DMS153 treated with DMSO at 0.1 percent for 48 hours (cell line): Measurements from ENCODE around the gene POGLUT2.
A peak's percentile ranks its signal among the peaks of the same experiment; 100 is the strongest.
"Not testable (repeated sequence)": the region's sequence is repeated elsewhere in the genome, so short reads cannot be mapped to it uniquely, and the experiment has no call there.

Experiments used
- DNase-seq: peaks from one replicate; lab custom pipeline; 2025; ENCODE audit not compliant: unreplicated experiment; lab: John Stamatoyannopoulos, UW

POGLUT2 gene

GRCh38 chr13:102807699-102808098, 8.9 kb upstream of the POGLUT2 start:
- no peak for DNase-seq

GRCh38 chr13:102805680-102806079, 6.9 kb upstream of the POGLUT2 start:
- DNase-seq: no peak

GRCh38 chr13:102800145-102801041, 1.6 kb upstream of the POGLUT2 start:
- peak; percentile 53 for DNase-seq

- no peak for DNase-seq
Observed at GRCh38 chr13:102799426-102800144, 809 bp upstream of the POGLUT2 start.

- DNase-seq: no peak
Observed at GRCh38 chr13:102793611-102794355, 5.0 kb downstream of the POGLUT2 start.

- DNase-seq: no peak
Observed at GRCh38 chr13:102792396-102792795, 6.4 kb downstream of the POGLUT2 start.

- no peak for DNase-seq
Observed at GRCh38 chr13:102788683-102789082, 10.1 kb downstream of the POGLUT2 start.

GRCh38 chr13:102784483-102784882, 14.3 kb downstream of the POGLUT2 start:
- no peak for DNase-seq

- no peak for DNase-seq
Observed at GRCh38 chr13:102781591-102781990, 17.2 kb downstream of the POGLUT2 start.

- not testable (repeated sequence) for DNase-seq
Observed at GRCh38 chr13:102780656-102781055, 18.1 kb downstream of the POGLUT2 start.

GRCh38 chr13:102779436-102780159, 19.2 kb downstream of the POGLUT2 start:
- DNase-seq: no peak

- DNase-seq: no peak
Observed at GRCh38 chr13:102777736-102778135, 21.0 kb downstream of the POGLUT2 start.

- DNase-seq: no peak
Observed at GRCh38 chr13:102776271-102776670, 22.5 kb downstream of the POGLUT2 start.

- DNase-seq: no peak
Observed at GRCh38 chr13:102774591-102775520, 23.9 kb downstream of the POGLUT2 start.

GRCh38 chr13:102774214-102774568, 24.6 kb downstream of the POGLUT2 start:
- DNase-seq: no peak

- DNase-seq: peak; percentile 63
Observed at GRCh38 chr13:102773441-102774213, 25.1 kb downstream of the POGLUT2 start, which contains the start of gene TEX30. TSS of gene TEX30 (minus strand) at chr13:102773786. CDS start at chr13:102770026, 3,760 bp downstream.

- DNase-seq: no peak
Observed at GRCh38 chr13:102772042-102772425, 26.7 kb downstream of the POGLUT2 start.

GRCh38 chr13:102771298-102772041, 27.3 kb downstream of the POGLUT2 start:
- DNase-seq: no peak
